GM19193 (cell line): ENCODE data around the gene ATXN3.

ENCODE experiments used
- POLR2A ChIP-seq: IDR thresholded peaks from 4 replicates; pipeline ENCODE4 v1.6.1; 2011; ENCODE audit not compliant: insufficient read depth, insufficient read length; ENCODE audit errors: extremely low read depth

ATXN3 gene

DNA sequence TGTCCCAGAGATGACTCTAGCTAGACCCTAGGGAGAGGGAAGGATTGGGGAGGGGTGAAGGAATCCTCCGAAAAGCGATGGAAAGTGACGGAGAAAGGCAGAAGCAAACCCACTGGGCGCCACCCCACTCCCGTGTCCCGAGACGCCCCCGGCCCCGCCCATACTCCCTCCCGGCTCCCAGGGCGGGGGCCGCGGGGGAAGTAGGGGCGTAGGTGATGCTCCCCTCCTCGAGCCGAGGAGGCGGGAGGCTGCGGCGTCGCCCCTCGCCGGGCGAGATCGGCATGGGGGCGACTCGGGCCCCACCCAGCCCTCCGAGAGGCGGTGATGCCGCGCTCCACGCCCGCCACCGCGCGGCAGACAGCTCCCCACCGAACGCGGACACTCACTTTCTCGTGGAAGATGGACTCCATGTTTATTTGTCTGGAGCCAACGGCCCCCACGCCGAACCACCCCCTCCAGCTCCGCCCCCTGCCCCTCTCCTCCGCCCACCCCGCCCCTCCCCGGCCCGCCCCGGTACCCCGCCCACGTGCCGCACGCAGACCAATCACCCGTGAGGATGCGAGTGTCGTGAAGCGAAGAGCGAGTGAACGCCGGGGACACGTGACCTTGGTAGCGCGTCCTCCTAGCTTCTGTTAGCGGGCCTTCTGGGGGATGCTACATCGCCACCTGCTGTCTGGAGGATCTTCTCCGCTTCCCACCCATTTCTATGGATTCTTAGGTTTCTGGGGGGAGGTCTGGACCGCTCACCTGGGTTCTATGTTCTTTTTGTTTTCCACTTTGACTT is at the start of gene ATXN3:
ATXN3 (minus strand) TSS at position 440 of the 784 bp plus-strand sequence; CDS start at position 410, 30 bp downstream.
- peak; percentile 77 for TF ChIP-seq POLR2A

DNA sequence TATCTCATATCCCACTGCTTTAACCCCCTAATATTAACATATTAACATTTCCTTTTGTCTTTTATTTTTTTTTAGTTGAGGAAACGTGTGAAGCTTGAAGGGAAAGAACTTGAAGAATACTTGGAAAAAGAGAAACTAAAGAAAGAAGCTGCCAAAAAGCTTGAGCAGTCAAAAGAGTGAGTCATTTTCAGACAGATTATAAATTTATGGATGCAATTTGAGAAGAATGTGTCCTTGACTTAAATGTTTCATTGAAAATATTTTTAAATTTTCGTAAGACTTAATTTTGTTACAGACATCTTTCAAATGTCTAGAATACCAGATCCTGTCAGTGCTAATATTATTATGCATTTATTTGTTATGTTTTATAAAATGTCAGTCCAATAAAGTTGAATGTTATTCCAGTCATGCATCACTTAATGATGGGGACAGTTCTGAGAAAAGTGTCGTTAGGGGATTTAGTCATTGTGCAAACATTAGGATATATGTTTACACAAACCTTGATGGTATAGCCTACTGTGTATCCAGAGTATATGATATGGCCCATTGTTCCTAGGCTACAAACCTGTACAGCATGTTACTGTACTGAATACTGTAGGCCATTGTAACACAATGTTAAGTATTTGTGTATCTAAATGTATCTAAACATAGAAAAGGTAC is 48.0 kb upstream of the ATXN3 start:
- TF ChIP-seq POLR2A = no peak

DNA sequence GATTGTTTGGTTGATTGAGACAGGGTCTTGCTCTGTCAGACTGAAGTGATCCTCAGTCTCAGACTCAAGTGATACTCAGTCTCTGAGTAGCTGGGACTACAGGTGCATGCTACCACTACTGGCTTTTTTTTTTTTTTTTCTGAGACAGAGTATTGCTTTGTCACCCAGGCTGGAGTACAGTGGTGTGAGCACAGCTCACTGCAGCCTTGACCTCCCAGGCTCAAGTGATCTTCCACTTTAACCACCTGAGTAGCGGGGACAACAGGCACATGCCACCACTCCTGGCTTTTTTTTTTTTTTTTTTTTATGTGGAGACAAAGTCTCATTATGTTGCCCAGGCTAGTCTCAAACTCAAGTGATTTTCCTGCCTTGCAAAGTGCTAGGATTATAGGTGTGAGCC is 47.2 kb upstream of the ATXN3 start:
- no peak for TF ChIP-seq POLR2A

- TF ChIP-seq POLR2A = no peak
Observed at GRCh38 chr14:92144708-92145107, 38.3 kb upstream of the ATXN3 start.

- TF ChIP-seq POLR2A = no peak
Observed at GRCh38 chr14:92143962-92144361, 37.6 kb upstream of the ATXN3 start.

DNA sequence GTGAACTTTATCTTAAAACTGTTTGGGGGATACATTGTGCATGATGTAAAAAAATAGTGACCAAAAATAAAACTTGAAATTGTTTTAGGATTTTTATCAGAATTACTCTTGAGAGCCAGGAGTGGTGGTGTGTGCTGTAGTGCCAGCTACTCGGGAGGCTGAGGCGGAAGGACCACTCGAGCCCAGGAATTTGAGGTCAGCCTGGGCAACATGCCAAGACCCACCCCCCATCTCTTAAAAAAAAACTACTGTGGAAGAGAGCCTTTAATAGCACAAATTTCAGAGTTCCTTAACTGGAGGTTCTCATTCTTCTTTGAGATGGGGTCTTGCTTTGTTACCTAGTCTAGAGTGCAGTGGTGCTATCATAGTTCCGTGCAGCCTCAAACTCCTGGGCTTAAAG is 36.9 kb upstream of the ATXN3 start:
- no peak for TF ChIP-seq POLR2A

DNA sequence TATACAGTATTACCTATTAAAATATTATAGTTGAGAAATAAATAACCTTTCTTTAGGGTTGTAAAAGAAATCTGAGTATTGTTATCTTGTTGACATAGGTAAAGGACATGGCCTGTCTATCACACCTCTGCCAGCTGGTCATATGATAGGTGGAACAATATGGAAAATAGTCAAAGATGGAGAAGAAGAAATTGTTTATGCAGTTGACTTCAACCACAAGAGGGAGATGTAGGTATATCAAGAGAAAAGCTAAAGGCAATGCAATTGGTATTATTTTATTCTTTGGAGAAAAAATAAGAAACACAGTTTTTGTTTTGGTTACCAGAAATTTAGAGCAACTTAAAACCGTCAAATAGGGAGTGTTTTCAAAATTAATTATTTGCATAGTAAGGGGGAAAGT is 28.9 kb upstream of the ATXN3 start:
- no peak for TF ChIP-seq POLR2A

- TF ChIP-seq POLR2A = no peak
Observed at GRCh38 chr14:92134456-92134855, 28.1 kb upstream of the ATXN3 start.

- no peak for TF ChIP-seq POLR2A
Observed at GRCh38 chr14:92122761-92123160, 16.4 kb upstream of the ATXN3 start.

GRCh38 chr14:92122351-92122677 is 15.9 kb upstream of the ATXN3 start:
- no peak for TF ChIP-seq POLR2A

DNA sequence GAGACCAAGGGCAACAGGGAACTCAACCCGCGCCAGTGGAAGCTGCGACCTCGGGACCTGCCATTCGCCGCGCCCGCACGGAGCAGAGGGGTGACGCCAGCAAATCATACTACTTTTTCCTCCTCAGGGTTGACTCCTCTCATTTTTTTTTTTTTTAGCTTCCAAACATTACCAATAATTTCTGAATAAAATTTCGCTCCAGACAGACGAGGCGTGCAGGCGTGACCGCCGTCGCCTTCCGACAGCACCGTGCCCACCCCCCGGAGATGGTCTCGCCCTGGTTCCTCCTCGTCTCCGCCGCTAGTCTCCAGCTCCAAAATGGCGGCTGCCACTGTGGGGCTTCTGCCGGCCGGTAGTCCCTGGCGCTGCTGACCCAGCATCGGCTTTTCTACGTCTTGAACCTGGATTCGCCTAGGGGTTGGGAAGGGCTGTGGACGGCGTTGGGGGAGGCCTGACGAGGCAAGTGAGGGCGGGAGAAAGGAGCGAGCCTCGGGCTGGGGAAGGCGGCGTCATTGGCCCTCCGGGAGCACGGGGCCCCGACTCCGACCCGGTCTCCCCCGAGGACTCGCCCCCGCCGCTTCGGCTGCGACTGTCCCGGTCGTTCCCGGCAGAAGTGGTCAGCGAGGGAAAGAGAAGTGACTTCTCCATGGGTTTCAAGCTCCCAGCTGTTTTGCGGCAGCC is 15.4 kb upstream of the ATXN3 start, which contains the start of the genes CPSF2 and NDUFB1:
CPSF2 (plus strand) TSS at position 300 of the 681 bp plus-strand sequence. CDS start 9,016 bp downstream, outside the sequence.
NDUFB1 (minus strand) TSS at position 37 of the 681 bp plus-strand sequence. CDS start 4,069 bp downstream, outside the sequence.
- TF ChIP-seq POLR2A = peak; percentile 99

GRCh38 chr14:92121207-92121669 is 14.9 kb upstream of the ATXN3 start:
- TF ChIP-seq POLR2A = no peak

GRCh38 chr14:92109490-92109889 is 3.1 kb upstream of the ATXN3 start:
- TF ChIP-seq POLR2A = no peak

- TF ChIP-seq POLR2A = no peak
Observed at GRCh38 chr14:92108345-92109254, 2.2 kb upstream of the ATXN3 start.

DNA sequence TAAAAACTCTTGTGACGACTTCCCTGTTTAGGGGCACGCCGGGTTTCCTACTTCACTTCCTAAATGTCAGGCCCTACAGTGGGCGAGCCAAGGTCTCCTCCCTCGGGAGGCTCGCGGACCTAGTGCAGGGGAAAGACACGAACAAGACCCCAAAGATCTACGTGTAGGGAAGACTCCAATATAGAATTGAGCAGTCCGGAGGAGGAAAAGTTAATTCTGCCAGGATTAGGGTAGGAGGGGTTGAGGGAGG is 564 bp downstream of the ATXN3 start:
- no peak for TF ChIP-seq POLR2A
